ENCODE results near the gene AIFM2.

DNA sequence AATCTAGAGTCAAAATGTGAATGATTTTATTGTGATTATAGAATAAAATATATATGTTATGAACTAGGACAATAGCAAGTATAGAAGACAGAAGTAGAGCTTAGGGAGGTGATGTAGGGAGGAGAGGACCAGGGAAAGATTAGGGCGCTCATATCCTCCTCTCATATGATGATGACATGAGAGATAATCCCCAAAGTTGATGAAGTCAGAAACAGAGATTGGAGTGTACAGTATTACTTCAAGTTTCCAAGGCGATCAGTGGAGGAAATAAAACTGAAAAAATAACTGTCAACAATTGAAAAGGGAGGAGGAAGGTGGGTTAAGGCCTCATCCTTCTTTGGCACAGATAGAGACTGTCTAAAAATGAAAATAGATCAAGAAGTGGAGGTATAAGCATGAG is 65.0 kb downstream of the AIFM2 start:
- no peak for TF ChIP-seq POLR2AphosphoS5 (IDR thresholded peaks at IDR 0.05; ENCODE audit: borderline replicate concordance, low read depth, low read length)
- TF ChIP-seq EZH2 (IDR thresholded peaks at IDR 0.05), result no peak
